ENCODE data around the gene CD40. TPM values are rescaled to one million over a fixed set of nuclear protein-coding genes. Genes with fewer than 3 reads are reported as not detected.
A peak's percentile ranks its signal among the peaks of the same experiment; 100 is the strongest.

Gene CD40
- total RNA-seq, 1 experiment from 2014 or later, result 1.5 TPM

- peaks cover 36% of the 10 kb centered on the region for H3K27me3 Mint-ChIP-seq (ENCODE audit: insufficient read depth, unreplicated experiment)
- POLR2A ChIA-PET, result interaction anchor here (0.6 to 0.7 kb wide), 2 partner anchors 9 to 60 kb away, joined by 3 read pairs; no protein-coding TSS in a partner anchor
Observed at GRCh38 chr20:46129955-46130481, 11.9 kb downstream of the CD40 start.

DNA sequence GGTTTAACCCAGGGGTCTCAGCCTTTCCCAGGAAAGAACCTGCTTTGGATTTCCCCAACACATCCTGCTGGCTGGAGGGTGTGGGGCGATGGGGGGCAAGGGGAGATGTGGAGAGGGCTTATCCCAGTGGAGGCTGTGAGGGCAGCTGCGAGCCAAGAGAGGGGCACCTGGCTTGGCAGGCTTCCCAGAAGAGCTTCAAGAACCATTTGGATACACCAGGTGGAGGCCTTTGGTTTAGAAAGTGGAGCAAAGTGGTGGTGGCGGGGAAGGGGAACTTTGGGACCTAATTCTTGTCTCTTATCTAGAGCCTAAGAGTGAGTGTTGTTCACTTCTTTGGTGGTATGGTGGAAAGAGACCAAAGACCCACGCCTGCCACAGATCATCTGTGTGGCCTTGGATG is 12.4 kb downstream of the CD40 start:
- no peak overlapping the region for H3K27ac Mint-ChIP-seq (ENCODE audit: low read depth, unreplicated experiment)
- ChIA-PET POLR2A (interaction anchor here (0.9 to 1.9 kb wide), 2 partner anchors 137 to 276 kb away, joined by 3 to 6 read pairs; partner anchors contain the start of gene ELMO2), CTCF (interaction anchor here (0.7 to 8.3 kb wide), 12 partner anchors 14 to 1424 kb away, joined by 3 to 146 read pairs (median 4); no protein-coding TSS in a partner anchor)
- no peak overlapping the region for H3K4me3 Mint-ChIP-seq (ENCODE audit: unreplicated experiment)
- H3K36me3 Mint-ChIP-seq (ENCODE audit: insufficient read depth, unreplicated experiment), result peaks cover 5% of the 10 kb centered on the region
- H3K4me1 Mint-ChIP-seq (ENCODE audit: insufficient read depth, unreplicated experiment), result no peaks in the 10 kb centered on the region
- intact Hi-C loops (cut with micrococcal nuclease), result no loop called here
- H3K27me3 Mint-ChIP-seq (ENCODE audit: insufficient read depth, unreplicated experiment), result peaks cover 36% of the 10 kb centered on the region
- no peak for TF ChIP-seq CTCF (IDR thresholded peaks at IDR 0.05; ENCODE audit: unreplicated experiment)
- BruUV-seq (replicated peaks), result no TSS peak
- H3K9me3 Mint-ChIP-seq (ENCODE audit: unreplicated experiment), result no peaks in the 10 kb centered on the region
- no peak for DNase-seq (ENCODE audit: unreplicated experiment)

More at GRCh38 chr20:46129955-46130481, 11.9 kb downstream of the CD40 start:
- no peak for TF ChIP-seq CTCF (IDR thresholded peaks at IDR 0.05; ENCODE audit: unreplicated experiment)
- BruUV-seq (replicated peaks), result no TSS peak
- no peak overlapping the region for H3K27ac Mint-ChIP-seq (ENCODE audit: low read depth, unreplicated experiment)
- H3K4me3 Mint-ChIP-seq (ENCODE audit: unreplicated experiment), result no peak overlapping the region
- CTCF ChIA-PET, result interaction anchor here (0.6 to 8.3 kb wide), 24 partner anchors 14 to 1816 kb away, joined by 3 to 146 read pairs (median 4); no protein-coding TSS in a partner anchor
- peaks cover 5% of the 10 kb centered on the region for H3K36me3 Mint-ChIP-seq (ENCODE audit: insufficient read depth, unreplicated experiment)
- H3K4me1 Mint-ChIP-seq (ENCODE audit: insufficient read depth, unreplicated experiment), result no peaks in the 10 kb centered on the region
- no peak for DNase-seq (ENCODE audit: unreplicated experiment)
- intact Hi-C loops (cut with micrococcal nuclease), result no loop called here
- no peaks in the 10 kb centered on the region for H3K9me3 Mint-ChIP-seq (ENCODE audit: unreplicated experiment)

DNA sequence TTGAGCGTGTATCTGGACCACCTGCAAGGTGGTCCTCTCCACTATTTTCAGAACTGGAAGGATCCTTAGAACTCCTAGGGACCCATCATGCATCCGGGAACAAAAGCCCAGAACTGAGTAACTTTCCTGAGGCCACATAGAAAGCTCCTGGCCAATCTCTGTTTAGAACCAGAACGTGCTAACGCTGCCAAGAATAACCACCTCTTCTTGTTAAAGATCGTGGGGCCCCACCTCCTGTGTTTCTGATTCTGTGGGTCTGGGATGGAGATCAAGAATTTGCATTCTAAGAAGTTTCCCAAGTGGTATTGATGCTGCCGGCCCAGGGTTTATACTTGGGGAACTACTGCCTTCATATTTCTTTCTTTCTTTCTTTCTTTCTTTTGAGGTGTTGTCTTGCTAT is 13.3 kb downstream of the CD40 start:
- no peaks in the 10 kb centered on the region for H3K4me1 Mint-ChIP-seq (ENCODE audit: insufficient read depth, unreplicated experiment)
- H3K27ac Mint-ChIP-seq (ENCODE audit: low read depth, unreplicated experiment), result no peak overlapping the region
- H3K27me3 Mint-ChIP-seq (ENCODE audit: insufficient read depth, unreplicated experiment), result peaks cover 29% of the 10 kb centered on the region
- CTCF ChIA-PET, result interaction anchor here (0.5 to 8.3 kb wide), 31 partner anchors 10 to 1460 kb away, joined by 3 to 146 read pairs (median 4); no protein-coding TSS in a partner anchor
- H3K9me3 Mint-ChIP-seq (ENCODE audit: unreplicated experiment), result no peaks in the 10 kb centered on the region
- H3K4me3 Mint-ChIP-seq (ENCODE audit: unreplicated experiment), result no peak overlapping the region
- no peak for DNase-seq (ENCODE audit: unreplicated experiment)
- no peak for TF ChIP-seq CTCF (IDR thresholded peaks at IDR 0.05; ENCODE audit: unreplicated experiment)
- H3K36me3 Mint-ChIP-seq (ENCODE audit: insufficient read depth, unreplicated experiment), result peaks cover 5% of the 10 kb centered on the region
- POLR2A ChIA-PET, result interaction anchor here (0.9 to 1.9 kb wide), 3 partner anchors 138 to 275 kb away, joined by 3 to 6 read pairs (median 4); partner anchors contain the start of gene ELMO2
- intact Hi-C loops (cut with micrococcal nuclease), result no loop called here
- BruUV-seq (replicated peaks), result no TSS peak

- no peaks in the 10 kb centered on the region for H3K4me1 Mint-ChIP-seq (ENCODE audit: insufficient read depth, unreplicated experiment)
- ChIA-PET POLR2A (interaction anchor here (0.5 to 1.6 kb wide), 6 partner anchors 15 to 232 kb away, joined by 3 to 4 read pairs (median 3); no protein-coding TSS in a partner anchor), CTCF (interaction anchor here (0.5 to 8.3 kb wide), 73 partner anchors 8 to 1236 kb away, joined by 3 to 146 read pairs (median 4); no protein-coding TSS in a partner anchor)
- intact Hi-C loops (cut with micrococcal nuclease), result loop anchor here (1.0 kb wide), 3 partner anchors 193 to 306 kb away; no protein-coding TSS in a partner anchor
- BruUV-seq (replicated peaks), result no TSS peak
- H3K9me3 Mint-ChIP-seq (ENCODE audit: unreplicated experiment), result no peaks in the 10 kb centered on the region
- H3K36me3 Mint-ChIP-seq (ENCODE audit: insufficient read depth, unreplicated experiment), result no peaks in the 10 kb centered on the region
- no peak overlapping the region for H3K4me3 Mint-ChIP-seq (ENCODE audit: unreplicated experiment)
- peak; percentile 62 for DNase-seq (ENCODE audit: unreplicated experiment)
- TF ChIP-seq CTCF (IDR thresholded peaks at IDR 0.05; ENCODE audit: unreplicated experiment), result peak; percentile 90
- peaks cover 23% of the 10 kb centered on the region for H3K27me3 Mint-ChIP-seq (ENCODE audit: insufficient read depth, unreplicated experiment)
- no peak overlapping the region for H3K27ac Mint-ChIP-seq (ENCODE audit: low read depth, unreplicated experiment)
Observed at GRCh38 chr20:46132705-46133120, 14.6 kb downstream of the CD40 start.

All from MCF 10A (cell line).